Activated CD8-positive, alpha-beta memory T cell treated with anti-CD3 and anti-CD28 coated beads, Interleukin-2, amount 50 U/mL, for 24 hours (primary cell): Measurements from ENCODE around the gene CHST11.

Experiments
- DNase-seq: peaks from one replicate; pipeline ENCODE4 v3.0.0-alpha.2; 2020; ENCODE audit errors: extremely low read depth

Gene CHST11

GRCh38 chr12:104433061-104433460 is 23.7 kb upstream of the CHST11 start:
- DNase-seq: no peak

- DNase-seq: no peak
These were observed 22.6 kb upstream of the CHST11 start for GRCh38 chr12:104434129-104434528.

- no peak for DNase-seq
These were observed 21.6 kb upstream of the CHST11 start for GRCh38 chr12:104435175-104435574.

- no peak for DNase-seq
These were observed 21.0 kb upstream of the CHST11 start for GRCh38 chr12:104435765-104436164.

GRCh38 chr12:104436790-104437189 is 20.0 kb upstream of the CHST11 start:
- DNase-seq: no peak

GRCh38 chr12:104438134-104438533 is 18.6 kb upstream of the CHST11 start:
- DNase-seq: no peak

GRCh38 chr12:104439137-104439536 is 17.6 kb upstream of the CHST11 start:
- DNase-seq: no peak

GRCh38 chr12:104443008-104443407 is 13.7 kb upstream of the CHST11 start:
- no peak for DNase-seq

- no peak for DNase-seq
These were observed 9.9 kb upstream of the CHST11 start for GRCh38 chr12:104446646-104447421.

GRCh38 chr12:104448031-104448430 is 8.7 kb upstream of the CHST11 start:
- DNase-seq: no peak

- DNase-seq: no peak
These were observed 8.3 kb upstream of the CHST11 start for GRCh38 chr12:104448451-104448850.

GRCh38 chr12:104450700-104451099 is 6.0 kb upstream of the CHST11 start:
- no peak for DNase-seq

GRCh38 chr12:104452087-104452486 is 4.7 kb upstream of the CHST11 start:
- DNase-seq: no peak

- no peak for DNase-seq
These were observed 3.6 kb upstream of the CHST11 start for GRCh38 chr12:104453133-104453532.

- DNase-seq: no peak
These were observed 1.8 kb upstream of the CHST11 start for GRCh38 chr12:104454997-104455396.

GRCh38 chr12:104455578-104456416 is 951 bp upstream of the CHST11 start:
- no peak for DNase-seq

GRCh38 chr12:104456950-104457745 is 400 bp downstream of the CHST11 start:
- DNase-seq: no peak

- no peak for DNase-seq
These were observed 1.3 kb downstream of the CHST11 start for GRCh38 chr12:104457746-104458693.

- no peak for DNase-seq
These were observed 2.1 kb downstream of the CHST11 start for GRCh38 chr12:104458694-104459367.

- no peak for DNase-seq
These were observed 2.7 kb downstream of the CHST11 start for GRCh38 chr12:104459368-104459909.
